ENCODE data around the gene ARMC2. TPM values are rescaled to one million over a fixed set of nuclear protein-coding genes. Genes with fewer than 3 reads are reported as not detected.
"Not testable (repeated sequence)": the region's sequence is repeated elsewhere in the genome, so short reads cannot be mapped to it uniquely, and the experiment has no call there.

Gene ARMC2
- total RNA-seq, 1 donor from 2014 or later = 3.1 TPM

DNA sequence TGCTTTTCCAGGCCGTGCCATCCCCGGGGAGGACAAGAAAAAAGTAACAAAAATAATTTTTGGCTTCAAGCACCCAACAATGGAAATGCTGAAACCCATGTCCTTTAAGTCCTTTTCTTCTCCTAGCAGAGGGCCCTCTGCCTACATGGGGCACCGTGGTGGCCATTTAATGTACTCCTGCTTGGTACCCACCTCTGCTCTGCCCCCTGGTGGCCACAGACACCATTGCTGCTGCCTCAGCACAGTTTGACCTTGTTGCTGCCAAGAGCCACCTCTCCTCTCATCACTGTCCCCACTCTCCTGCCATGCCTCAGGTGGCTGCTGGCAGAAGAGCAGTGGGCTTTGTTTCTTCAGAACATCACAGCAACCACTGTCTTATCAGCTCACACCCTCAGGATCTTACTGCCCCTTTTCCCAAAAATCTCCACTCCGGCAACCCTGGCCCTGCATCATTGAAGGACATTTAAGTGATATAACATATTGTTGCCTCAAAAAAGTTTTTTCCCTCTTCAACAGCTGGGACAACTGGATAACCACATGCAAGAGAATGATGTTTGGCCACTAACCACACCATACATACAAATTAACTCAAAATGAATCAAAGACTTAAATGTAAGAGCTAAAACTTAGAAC lies 12.9 kb upstream of the ARMC2 start:
- peak; percentile 62 for DNase-seq (ENCODE audit: low spot score)

DNA sequence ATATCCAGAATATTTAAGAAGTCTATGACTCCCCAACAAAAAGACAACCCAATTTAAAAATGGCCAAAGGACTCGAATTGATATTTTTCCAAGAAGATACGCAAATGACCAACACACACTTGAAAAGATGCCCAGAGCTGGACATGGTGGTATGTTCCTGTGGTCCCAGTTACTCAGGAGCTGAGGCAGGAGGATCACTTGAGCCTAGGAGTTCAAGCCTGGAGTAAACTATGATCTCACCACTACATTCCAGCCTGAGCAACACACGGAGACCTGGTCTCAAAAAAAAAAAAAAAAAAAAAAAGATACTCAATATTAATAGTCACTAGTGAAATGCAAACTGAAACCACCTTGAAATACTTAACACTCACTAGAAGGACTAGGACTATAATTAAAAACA lies 12.2 kb upstream of the ARMC2 start:
- no peak for DNase-seq (ENCODE audit: low spot score)

DNA sequence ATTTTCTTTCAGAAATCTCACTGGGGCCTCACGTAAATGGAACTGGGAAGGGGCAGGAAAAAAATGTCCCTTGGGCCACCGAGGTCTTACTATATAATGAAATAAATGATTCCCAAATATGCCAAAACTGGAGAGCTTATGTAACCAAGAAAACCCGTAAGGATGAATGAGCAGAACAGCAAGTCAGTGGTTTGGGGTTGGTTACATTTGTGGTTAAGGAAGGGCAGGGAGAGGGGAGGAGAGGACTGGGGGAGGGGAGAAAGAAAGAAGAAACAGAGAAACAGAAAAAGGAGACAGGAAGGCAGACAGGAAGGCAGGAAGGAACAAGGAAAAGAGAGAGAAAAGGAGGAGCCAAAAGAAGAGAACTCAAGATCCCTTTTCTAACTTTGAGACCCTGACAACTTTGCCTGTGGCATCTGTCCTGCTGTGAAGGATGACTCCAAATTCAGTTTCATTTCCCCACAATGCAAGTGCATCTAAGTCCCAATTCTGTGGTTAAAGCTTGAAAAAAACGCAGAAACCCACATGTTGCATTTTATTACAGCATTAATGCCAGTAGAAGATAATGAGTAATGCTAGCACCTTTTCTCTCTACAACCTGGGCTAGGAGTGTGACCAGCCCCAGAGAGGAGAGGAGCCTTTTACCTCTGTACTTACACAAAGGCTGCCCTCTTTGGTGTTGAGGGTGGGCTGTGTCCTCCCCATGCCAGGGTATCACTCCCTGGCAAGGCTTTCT lies 10.8 kb upstream of the ARMC2 start:
- no peak for DNase-seq (ENCODE audit: low spot score)

DNA sequence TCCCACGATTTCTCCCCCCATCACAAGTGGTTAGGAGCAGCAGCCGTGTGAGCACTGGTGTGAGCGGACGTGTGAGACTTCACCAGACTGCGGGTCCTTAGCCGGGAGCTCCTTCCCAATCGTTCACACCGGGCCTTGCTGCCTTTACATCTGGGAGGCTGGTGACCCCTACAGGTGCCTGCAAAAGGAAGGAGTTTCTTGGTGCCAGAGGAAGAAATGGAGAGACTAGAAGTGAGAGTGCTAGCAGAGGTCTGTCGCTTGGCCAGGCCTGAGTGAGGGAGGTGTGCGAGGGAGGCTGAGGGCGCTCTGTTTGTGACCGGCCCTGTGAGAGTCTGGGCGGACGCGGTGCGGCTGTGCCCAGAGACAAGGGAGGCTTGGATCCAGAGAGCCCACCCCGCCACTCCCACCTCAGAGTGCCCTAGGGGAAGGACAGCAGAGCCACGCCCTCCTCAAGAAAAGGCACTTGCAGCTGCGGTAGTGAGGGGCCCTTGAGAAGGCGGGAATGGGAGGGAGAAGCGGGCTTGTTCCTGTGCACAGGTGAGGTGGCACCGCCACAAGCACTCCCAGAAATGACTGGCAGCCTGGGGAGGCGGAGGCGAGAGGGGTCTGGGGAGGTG lies 10.0 kb upstream of the ARMC2 start:
- peak; percentile 29 for DNase-seq (ENCODE audit: low spot score)

DNA sequence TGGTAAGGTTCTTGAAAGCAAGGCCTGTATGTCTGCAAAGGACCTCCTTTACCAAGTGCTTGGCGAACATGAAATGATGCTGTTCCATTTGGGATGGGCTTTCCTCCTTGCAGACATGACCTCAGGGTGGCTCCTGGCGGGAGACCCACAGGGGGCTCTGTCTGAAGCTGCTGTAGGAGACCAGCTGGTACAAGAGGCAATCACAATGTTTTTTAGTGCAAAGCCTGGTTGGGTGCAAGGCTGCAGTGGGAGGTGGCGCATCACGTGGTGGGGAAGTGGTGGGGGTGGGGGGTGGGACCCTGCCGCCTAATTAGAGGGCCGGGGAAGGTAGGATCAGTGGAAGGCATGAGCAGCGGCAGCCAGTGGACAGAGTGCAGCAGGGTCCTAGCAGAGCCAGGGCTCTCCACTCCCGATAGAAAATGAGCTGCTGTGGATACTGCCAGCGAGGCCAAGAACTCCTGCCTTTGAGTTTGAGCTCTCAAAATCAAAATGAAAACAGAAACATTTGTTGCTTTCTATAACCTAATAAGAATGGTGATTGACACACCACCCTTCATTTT lies 9.1 kb upstream of the ARMC2 start:
- DNase-seq (ENCODE audit: low spot score) = no peak

DNA sequence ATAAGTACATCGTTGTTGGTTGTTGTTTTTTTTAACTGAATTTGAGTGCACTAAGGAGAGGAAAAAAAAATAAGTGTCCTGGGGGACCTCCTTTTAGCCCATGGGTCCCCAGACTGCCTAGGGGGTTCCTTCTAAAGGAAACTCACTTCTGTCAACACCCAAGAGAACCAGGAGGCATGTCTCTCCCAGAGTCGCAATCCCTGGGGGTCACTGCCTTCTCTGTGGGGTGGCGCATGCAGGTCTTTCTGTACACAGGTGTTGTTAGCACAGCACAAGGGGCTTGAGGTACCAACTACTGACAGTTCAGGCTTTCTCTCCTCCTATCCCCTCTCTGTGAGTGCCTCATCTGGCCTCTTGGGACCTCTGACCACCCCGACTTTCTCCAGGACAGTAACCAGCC lies 7.3 kb upstream of the ARMC2 start:
- DNase-seq (ENCODE audit: low spot score) = no peak

DNA sequence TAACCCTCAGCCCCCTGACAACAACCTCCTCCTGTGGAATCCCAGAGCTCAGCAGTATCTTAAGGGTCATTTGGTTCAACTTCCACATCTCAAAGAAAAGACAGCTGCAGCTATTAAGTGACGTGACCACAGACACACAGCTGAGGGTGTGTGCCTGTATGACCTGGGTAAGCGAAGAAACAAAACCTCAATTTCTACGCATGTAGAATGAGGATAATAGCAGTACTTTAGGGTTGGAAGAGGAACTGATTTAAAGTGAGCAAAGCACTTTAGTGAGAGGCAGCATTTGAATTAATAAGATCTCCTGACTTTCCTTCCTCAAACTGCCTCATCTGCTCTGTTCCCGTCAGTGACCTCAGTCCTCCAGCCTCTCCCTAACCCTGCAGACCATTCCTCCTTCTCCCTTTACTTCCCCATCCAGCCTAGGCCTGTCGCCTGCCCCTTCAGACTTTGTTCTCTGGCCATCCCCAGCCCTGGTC lies 6.8 kb upstream of the ARMC2 start:
- peak; percentile 27 for DNase-seq (ENCODE audit: low spot score)

DNA sequence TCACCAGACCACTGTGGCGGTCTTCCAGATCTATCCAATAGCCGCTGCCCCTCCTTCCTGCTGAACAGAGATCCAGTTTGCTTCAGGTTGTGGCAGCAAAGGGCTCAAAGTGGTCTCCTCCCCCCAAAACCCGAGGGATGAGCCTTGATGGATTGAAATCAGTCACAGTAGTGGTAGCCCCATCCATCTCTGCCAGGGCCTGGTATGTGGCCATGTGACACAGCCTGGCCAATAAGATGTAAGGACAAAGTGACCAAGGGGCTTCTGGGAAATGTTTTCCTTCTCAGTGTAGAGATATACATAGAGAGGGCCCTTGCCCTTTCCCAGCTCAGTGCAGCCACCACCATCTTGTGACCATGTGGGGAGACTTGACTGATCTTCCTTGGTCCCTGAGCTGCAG lies 4.1 kb upstream of the ARMC2 start:
- DNase-seq (ENCODE audit: low spot score) = no peak

DNA sequence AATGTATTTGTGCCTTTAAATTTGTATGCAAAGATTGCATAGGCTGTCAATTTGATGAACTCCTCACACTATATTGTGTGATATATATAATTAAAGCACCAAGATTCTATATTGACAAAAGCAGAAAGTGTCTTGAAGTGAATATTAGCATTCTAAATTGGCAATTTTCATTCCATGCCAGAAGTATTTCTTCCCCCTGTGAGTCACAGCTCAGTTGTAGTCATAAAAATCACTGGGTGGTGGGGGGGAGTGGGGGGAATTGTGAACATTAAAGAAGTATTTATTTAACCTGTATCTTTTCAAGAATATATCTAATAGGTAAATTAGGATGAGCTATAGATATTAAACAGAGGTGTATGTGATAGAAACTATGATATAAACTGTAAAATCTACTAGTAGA lies 3.1 kb upstream of the ARMC2 start:
- no peak for DNase-seq (ENCODE audit: low spot score)

DNA sequence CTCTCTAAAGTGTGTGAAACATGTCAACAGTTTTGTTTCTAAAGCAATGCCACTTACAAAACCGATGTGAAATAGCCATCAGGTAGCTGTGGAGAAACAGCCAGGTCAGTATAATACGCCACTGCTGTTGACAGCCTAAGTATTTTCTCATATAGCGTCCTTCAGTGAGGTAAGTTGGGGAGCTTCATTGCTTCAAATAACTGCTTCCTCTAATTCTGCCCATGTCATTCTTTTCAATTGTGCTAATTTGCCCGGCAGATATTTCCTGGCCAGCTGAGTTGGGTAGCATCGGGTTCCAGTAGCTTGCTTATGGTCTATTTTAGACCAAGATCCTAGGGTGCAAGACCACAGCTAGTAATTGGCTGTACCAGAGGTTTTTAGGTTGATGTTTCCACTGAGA lies 2.1 kb upstream of the ARMC2 start:
- DNase-seq (ENCODE audit: low spot score) = no peak

DNA sequence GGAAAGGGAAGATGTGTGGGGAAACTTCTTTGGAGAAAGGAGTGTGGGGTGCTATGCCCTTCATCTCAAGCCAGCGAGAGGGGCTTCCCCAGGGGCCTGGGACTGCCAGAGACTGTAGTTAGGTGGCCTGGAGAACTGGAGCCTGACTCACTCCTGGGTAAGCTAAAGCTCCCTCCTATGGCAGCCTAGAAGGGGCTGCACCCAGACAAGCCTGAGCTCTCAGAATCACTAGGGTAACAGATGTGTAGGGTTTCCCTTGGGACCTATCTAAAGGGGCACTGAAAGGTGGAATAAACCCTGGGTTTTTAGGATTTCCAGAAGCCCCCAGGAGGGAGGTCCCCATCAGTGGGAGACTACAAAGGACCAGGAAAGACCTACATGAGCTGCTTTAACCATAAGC lies 1.6 kb upstream of the ARMC2 start:
- DNase-seq (ENCODE audit: low spot score) = no peak

DNA sequence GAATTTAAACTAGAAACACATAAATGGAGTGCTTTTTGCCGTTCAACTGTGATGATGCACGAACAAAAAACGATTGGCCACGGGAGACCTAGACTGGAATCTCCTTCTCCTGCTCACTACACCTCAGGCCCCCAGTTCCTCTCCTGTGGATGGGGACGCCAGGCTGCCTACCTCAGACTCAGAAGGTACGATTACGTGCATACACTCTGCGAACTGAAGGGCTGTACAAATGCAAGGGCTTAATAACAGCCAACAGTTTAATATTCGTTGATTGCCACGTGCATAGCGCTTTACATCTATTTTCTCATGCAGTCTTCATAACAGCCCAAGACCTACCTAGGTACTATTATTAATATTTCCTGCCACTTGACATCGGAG lies 495 bp upstream of the ARMC2 start:
- no peak for DNase-seq (ENCODE audit: low spot score)

DNA sequence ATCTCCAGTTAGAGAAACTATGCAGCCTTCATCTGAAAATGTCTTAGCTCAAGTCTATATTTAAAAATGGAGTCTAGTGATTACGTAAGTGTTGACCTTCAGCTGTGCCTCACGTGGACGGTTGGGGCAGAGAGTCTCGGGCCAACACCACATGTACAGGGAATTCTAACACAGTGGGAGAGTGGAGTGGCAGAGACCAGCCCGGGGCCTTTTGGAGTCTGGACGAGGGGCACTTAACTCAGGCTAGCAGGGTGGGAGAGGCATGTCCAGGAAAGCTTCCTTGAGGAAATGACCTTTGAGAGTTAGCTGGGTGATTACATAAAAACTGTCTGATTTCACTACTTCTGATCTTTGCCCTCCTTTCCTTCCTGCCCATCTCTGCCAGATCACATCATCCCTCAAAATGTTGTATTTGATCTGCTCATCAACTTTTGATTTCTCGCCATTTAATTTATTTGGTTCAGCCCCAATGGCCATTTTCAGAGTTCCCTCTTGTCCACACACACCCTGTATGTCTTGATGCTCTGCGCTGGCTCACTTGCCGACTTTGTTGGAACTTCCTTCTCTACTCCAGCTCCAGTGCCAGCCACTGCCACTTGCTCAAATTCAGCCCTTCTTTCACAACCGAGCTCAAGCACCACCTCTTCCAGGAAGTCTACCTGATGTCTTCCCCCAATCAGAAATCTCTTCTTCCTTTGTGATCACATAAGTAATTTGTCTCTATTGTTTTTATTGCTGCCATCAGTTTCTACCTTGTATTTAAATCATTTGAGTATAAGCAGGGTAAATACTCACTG lies 2.6 kb downstream of the ARMC2 start:
- DNase-seq (ENCODE audit: low spot score) = no peak

DNA sequence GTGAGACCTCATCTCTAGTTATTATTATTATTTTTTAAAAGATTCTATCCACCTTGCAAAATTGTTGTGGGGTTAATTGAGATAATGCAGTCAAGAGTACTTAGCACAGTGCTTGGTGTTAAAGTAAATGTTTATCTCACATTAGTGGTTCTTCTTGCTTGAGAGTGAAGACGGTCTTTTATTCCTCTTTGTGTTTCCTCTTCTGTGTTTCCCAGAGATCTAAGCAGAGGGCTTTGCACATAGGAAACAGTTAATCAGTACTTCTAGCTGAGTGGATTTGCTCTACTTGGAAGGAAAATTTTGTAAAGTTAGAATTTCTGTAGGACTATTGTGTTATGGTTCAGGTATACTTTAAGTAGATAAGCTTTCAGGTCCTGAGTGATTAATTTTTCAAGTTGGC lies 3.5 kb downstream of the ARMC2 start:
- no peak for DNase-seq (ENCODE audit: low spot score)

DNA sequence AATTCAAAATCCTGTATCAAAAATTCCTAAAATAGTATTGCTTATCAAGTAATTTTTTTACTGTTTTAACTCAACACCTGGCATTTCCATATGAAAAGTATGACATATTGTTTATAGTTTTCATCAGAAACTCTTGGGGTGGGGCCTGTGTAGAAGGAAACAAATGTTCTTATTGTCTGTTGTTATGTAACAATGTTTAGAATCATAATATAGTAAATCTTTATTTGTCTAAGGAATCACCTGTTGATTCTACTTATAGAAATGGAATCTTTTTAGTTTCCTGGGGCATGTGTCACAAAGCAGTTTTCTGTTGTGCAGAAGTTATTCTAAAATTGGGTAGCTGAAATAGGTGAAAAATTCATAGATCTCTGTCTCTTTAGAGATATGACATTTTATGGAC lies 4.9 kb downstream of the ARMC2 start:
- DNase-seq (ENCODE audit: low spot score) = no peak

DNA sequence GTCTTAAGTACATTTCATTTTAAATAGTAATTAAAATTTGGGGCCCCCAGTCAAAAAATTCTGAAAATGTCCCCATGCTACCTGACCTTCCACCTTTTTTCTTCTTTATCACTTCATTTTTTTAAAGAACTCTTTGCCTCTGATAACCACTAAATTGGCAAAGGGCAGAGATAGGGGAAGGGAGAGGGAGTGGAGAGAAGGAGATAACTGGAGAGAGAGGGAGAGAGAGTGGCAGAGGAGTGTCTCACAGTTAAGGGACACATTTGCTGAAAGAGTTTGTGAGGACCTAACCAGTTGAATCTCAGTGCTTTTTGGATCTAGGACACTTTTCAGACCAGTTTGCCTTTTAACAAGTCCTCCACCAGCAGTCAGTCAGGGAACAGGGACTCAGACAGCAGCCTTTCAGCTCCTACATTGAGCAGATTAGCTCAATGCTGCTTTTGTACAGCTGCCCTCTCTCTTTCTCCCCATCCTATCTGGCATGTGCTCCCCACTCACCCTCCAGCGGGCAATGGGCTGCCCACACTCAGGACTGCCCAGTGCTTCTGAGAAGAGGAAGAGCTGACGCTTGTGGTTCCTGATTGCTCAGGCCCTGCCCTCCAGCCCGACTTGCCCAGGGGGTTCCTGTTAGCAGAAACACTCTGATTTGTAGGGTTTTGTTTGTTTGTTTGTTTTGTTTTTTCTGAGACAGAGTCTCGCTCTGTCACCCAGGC lies 14.4 kb downstream of the ARMC2 start:
- peak; percentile 15 for DNase-seq (ENCODE audit: low spot score)

DNA sequence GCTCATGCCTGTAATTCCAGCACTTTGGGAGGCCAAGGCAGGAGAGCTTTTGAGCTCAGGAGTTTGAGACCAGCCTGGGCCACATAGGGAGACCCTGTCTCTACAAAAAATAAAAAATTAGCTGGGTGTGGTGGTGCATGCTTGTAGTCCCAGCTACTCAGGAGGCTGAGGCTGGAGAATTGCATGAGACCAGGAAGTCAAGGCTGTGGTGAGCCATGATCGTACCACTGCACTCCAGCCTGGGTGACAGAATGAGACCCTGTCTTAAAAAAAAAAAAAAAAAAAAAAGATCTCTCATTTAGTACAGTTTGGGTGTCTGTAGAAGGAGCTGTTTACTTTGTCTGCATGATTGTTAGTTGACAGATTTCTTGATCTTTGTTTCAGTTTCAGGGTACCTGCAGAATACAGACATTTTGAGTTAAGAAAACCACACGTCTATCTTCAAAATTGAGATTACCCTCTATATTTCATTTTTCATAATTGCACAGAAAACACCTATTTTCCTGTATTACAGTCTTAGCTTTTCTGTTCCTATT lies 17.6 kb downstream of the ARMC2 start:
- not testable (repeated sequence) for DNase-seq (ENCODE audit: low spot score)

DNA sequence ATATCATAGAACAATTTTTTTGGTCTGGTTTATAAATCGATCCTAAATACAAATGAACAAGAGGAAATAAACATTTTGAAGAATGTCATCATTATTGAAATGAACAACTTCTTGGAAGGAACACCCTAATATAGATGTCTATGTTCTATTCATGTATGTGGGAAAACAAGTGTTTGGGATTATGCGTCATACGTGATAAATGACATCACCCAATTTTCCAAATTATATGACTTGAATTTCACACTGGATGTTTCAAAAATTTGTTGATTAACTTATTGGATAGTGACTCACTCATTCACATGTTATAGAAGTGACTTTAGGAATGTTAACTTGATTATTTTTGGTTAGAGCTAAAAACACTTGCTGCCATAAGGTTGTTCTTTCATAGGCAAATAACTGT lies 18.6 kb downstream of the ARMC2 start:
- no peak for DNase-seq (ENCODE audit: low spot score)

DNA sequence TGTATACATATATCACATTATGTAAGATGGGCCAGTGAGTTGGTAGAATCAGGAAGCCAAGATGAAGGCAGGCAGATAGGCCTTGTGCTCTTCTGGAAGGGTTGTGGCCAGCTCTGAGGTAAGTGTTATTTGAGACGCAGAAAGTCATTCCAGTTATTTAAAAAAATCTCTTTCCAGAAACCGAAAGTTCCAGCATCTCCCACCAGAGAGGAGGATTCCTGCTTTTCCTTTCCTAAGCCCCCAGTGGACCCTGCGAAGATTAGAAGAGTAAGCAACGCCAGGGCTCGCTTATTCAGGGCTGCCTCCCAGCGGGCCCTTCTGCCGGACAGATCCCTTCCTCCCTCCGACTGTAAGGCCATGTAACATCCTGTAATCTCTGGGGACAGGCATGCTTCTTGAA lies 20.4 kb downstream of the ARMC2 start:
- no peak for DNase-seq (ENCODE audit: low spot score)

DNA sequence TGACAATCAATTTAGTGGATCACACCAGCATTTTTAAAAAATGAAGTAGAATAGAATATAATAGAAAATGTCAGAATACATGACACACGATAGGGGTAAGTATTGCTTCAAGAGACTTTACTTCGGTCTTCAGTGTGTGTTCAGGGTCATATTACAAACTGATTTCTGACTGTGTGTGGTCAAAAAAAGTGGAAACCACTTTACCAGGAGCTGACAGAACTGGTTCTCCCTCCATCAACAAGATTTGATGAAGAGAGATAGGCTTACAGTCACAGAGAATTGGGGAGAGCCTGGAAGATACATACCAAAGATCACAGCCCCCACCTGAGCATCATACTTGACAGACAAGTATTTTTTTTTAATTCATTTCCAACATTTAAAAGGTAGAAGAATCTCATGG lies 21.7 kb downstream of the ARMC2 start:
- DNase-seq (ENCODE audit: low spot score) = no peak

DNA sequence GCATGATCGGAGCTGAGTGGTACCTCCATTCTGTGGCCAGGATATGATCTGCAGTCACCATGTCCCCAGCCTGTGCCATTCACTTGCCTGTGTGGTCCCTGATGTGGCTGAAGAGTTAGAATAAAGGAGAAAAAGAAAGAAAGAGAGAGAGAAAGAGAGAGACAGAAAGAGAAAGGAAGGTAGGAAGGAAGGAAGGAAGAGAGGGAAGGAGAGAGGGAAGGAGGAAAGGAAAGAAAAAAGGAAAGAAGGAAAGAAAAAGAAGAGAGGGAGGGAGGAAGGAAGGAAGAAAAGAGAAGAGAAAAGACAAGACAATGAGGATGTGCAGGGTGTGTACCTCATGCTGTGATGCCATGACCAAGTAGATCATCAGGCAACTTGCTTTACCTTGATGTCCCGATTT lies 22.1 kb downstream of the ARMC2 start:
- DNase-seq (ENCODE audit: low spot score) = no peak

Measured in umbilical cord (tissue), 2 donors.